NB4 (cell line): ENCODE data around the gene ARFIP2.

Source experiments
- DNase-seq: peaks from one replicate; pipeline ENCODE4 v3.0.0; 2010; ENCODE audit warnings: low read depth
- H3K4me3 ChIP-seq: one replicate; pipeline ENCODE4 v1.5.1; 2011; ENCODE audit warnings: mild to moderate bottlenecking, low read depth, low read length, moderate library complexity
- CTCF ChIP-seq: IDR thresholded peaks from one replicate; pipeline ENCODE4 v1.5.1; 2012; ENCODE audit warnings: low read depth, low read length
- MAX ChIP-seq: IDR thresholded peaks from 2 replicates; pipeline ENCODE4 v1.6.1; 2011; ENCODE audit warnings: low read depth, low read length
- MYC ChIP-seq: IDR thresholded peaks from 2 replicates; pipeline ENCODE4 v1.6.1; 2011; ENCODE audit warnings: low read depth, low read length
- POLR2A ChIP-seq: IDR thresholded peaks from 2 replicates; pipeline ENCODE4 v1.6.1; 2011; ENCODE audit warnings: mild to moderate bottlenecking; ENCODE audit not compliant: insufficient read length; ENCODE audit errors: extremely low read depth

The ARFIP2 gene

GRCh38 chr11:6455070-6455469 is 26.1 kb downstream of the ARFIP2 start:
- no peak overlapping the region for H3K4me3 ChIP-seq
- no peak for DNase-seq
- TF ChIP-seq CTCF = no peak
- TF ChIP-seq MAX = no peak
- no peak for TF ChIP-seq MYC
- TF ChIP-seq POLR2A = no peak

- no peak for TF ChIP-seq POLR2A
- TF ChIP-seq MAX = no peak
- no peak for TF ChIP-seq CTCF
- no peak for TF ChIP-seq MYC
Measured at GRCh38 chr11:6453152-6453551, 28.0 kb downstream of the ARFIP2 start.

GRCh38 chr11:6452219-6452618 is 28.9 kb downstream of the ARFIP2 start:
- no peak for DNase-seq
- no peak for TF ChIP-seq POLR2A
- TF ChIP-seq CTCF = no peak
- no peak for TF ChIP-seq MAX
- TF ChIP-seq MYC = no peak
- H3K4me3 ChIP-seq = no peak overlapping the region

More at GRCh38 chr11:6453152-6453551, 28.0 kb downstream of the ARFIP2 start:
- H3K4me3 ChIP-seq = no peak overlapping the region
- DNase-seq = no peak

- no peak for TF ChIP-seq MAX
- TF ChIP-seq POLR2A = no peak
- TF ChIP-seq CTCF = no peak
- no peak for TF ChIP-seq MYC
- no peak overlapping the region for H3K4me3 ChIP-seq
- no peak for DNase-seq
Measured at GRCh38 chr11:6448574-6448973, 32.6 kb downstream of the ARFIP2 start.

- no peak overlapping the region for H3K4me3 ChIP-seq
- TF ChIP-seq CTCF = peak; percentile 83
- TF ChIP-seq MYC = no peak
- peak; percentile 61 for DNase-seq
Measured at GRCh38 chr11:6443269-6444003, 37.7 kb downstream of the ARFIP2 start.

- TF ChIP-seq POLR2A (no peak), MAX (no peak), CTCF (no peak), MYC (no peak)
Measured at GRCh38 chr11:6442441-6442840, 38.7 kb downstream of the ARFIP2 start.

More at GRCh38 chr11:6442441-6442840, 38.7 kb downstream of the ARFIP2 start:
- no peak for DNase-seq
- no peak overlapping the region for H3K4me3 ChIP-seq
